A549 (cell line): ENCODE measurements around the gene SPATS2. TPM values are rescaled to one million over a fixed set of nuclear protein-coding genes. Genes with fewer than 3 reads are reported as not detected.

Experiments
- ATAC-seq, 2 experiments: fragments of 200-7000 bp in 1 of 2; fragments of >200 bp in 1 of 2; cut with Nextera tagmentation in 1 of 2; cut with Tn5 transposase in 1 of 2; 3 replicates each; pipeline versions ENCODE4 v1.8.0 to v1.9.1; 2018 to 2020; ENCODE audit warnings: mild to moderate bottlenecking in 1 of 2, moderate library complexity in 1 of 2
- CTCF ChIA-PET: fragments of 300-600 bp; sonication (Branson Sonifier 250); formaldehyde crosslinking; extraction: SDS; loops from one replicate; lab custom pipeline; 2021; ENCODE audit warnings: antibody characterized with exemption, inconsistent platforms; lab: Yijun Ruan, JAX
- POLR2A ChIA-PET: fragments of 350-600 bp; formaldehyde crosslinking; extraction: SDS; loops from one replicate; lab custom pipeline; 2021; ENCODE audit warnings: antibody characterized with exemption, inconsistent platforms; lab: Yijun Ruan, JAX
- DNase-seq, 2 experiments: peaks; one replicate each; pipeline versions ENCODE4 v3.0.0 to v3.0.0-alpha.2; 2011 to 2016; ENCODE audit warnings: low read depth in 1 of 2, low spot score in 1 of 2
- FAIRE-seq: peaks from 2 replicates; lab custom pipeline; 2011; peaks lifted over from hg19 to GRCh38; lab: Jason Lieb, UNC
- H3K27ac ChIP-seq, 2 experiments: fragments of >200 bp; sonication (Bioruptor Twin); formaldehyde crosslinking; 3 replicates each; pipeline ENCODE4 v1.5.1; 2016 to 2017
- H3K4me1 ChIP-seq: fragments of >200 bp; sonication (Bioruptor Twin); formaldehyde crosslinking; 3 replicates; pipeline ENCODE4 v1.6.1; 2016
- H3K4me2 ChIP-seq: fragments of >200 bp; sonication (Bioruptor Twin); formaldehyde crosslinking; 3 replicates; pipeline ENCODE4 v1.6.1; 2016
- H3K4me3 ChIP-seq: fragments of >200 bp; sonication (Bioruptor Twin); formaldehyde crosslinking; 3 replicates; pipeline ENCODE4 v1.5.1; 2016
- H3K9me3 ChIP-seq: fragments of >200 bp; sonication (Bioruptor Twin); formaldehyde crosslinking; 3 replicates; pipeline ENCODE4 v1.6.1; 2016
- BCL3 ChIP-seq: fragments of >200 bp; sonication (Bioruptor Twin); formaldehyde crosslinking; IDR thresholded peaks from 3 replicates; pipeline ENCODE4 v1.6.1; 2016
- CHD2 ChIP-seq: fragments of 150-350 bp; IDR thresholded peaks from 2 replicates; pipeline ENCODE4 v1.6.1; 2014; ENCODE audit warnings: low read length; ENCODE audit not compliant: partially characterized antibody
- CTCF ChIP-seq: fragments of >200 bp; sonication (Bioruptor Twin); formaldehyde crosslinking; IDR thresholded peaks from 3 replicates; pipeline ENCODE4 v1.5.1; 2016
- E2F6 ChIP-seq: IDR thresholded peaks from 2 replicates; pipeline ENCODE4 v1.6.1; 2012; ENCODE audit warnings: low read depth, borderline replicate concordance
- ELK1 ChIP-seq: fragments of 150-350 bp; IDR thresholded peaks from 2 replicates; pipeline ENCODE4 v1.6.1; 2014; ENCODE audit warnings: low read depth, mild to moderate bottlenecking, low read length
- EP300 ChIP-seq, 2 experiments: fragments of >200 bp; sonication (Bioruptor Twin); formaldehyde crosslinking; IDR thresholded peaks; 2 replicates in 1 of 2; 3 replicates in 1 of 2; pipeline ENCODE4 v1.6.1; 2016 to 2017
- FOSB ChIP-seq: fragments of 250-450 bp; sonication (Bioruptor Pico); IDR thresholded peaks from 2 replicates; pipeline ENCODE4 v1.5.0; 2020; ENCODE audit warnings: mild to moderate bottlenecking, moderate library complexity
- HOXB5 ChIP-seq: fragments of 250-450 bp; sonication (Bioruptor Pico); IDR thresholded peaks from 2 replicates; pipeline ENCODE4 v1.5.0; 2020; ENCODE audit warnings: mild to moderate bottlenecking, moderate library complexity
- JUN ChIP-seq, 2 experiments: fragments of >200 bp; sonication (Bioruptor Twin); formaldehyde crosslinking; IDR thresholded peaks; 2 replicates in 1 of 2; 3 replicates in 1 of 2; pipeline ENCODE4 v1.6.1; 2016 to 2017
- KDM5A ChIP-seq: fragments of 200-600 bp; sonication (generic); IDR thresholded peaks from 2 replicates; pipeline ENCODE4 v1.6.1; 2016; ENCODE audit warnings: antibody characterized with exemption, mild to moderate bottlenecking
- MAFK ChIP-seq: fragments of 450-650 bp; IDR thresholded peaks from 2 replicates; pipeline ENCODE4 v1.6.1; 2014; ENCODE audit not compliant: partially characterized antibody
- MAX ChIP-seq: IDR thresholded peaks from 2 replicates; pipeline ENCODE4 v1.6.1; 2012
- MAZ ChIP-seq: fragments of 150-350 bp; IDR thresholded peaks from 2 replicates; pipeline ENCODE4 v1.6.1; 2014; ENCODE audit warnings: antibody characterized with exemption, low read depth, low read length, borderline replicate concordance
- NR3C1 ChIP-seq: fragments of >200 bp; sonication (Bioruptor Twin); formaldehyde crosslinking; IDR thresholded peaks from 3 replicates; pipeline ENCODE4 v1.6.1; 2017
- PHF8 ChIP-seq: fragments of 200-600 bp; sonication (generic); IDR thresholded peaks from 2 replicates; pipeline ENCODE4 v1.6.1; 2016; ENCODE audit warnings: low read depth, mild to moderate bottlenecking, antibody characterized with exemption, moderate library complexity, borderline replicate concordance
- POLR2A ChIP-seq: IDR thresholded peaks from 2 replicates; pipeline ENCODE4 v1.6.1; 2012; ENCODE audit warnings: mild to moderate bottlenecking, low read length
- RAD21 ChIP-seq, 2 experiments: fragments of >200 bp in 1 of 2; sonication (Bioruptor Twin) in 1 of 2; formaldehyde crosslinking in 1 of 2; IDR thresholded peaks in 1 of 2; conservative IDR thresholded peaks in 1 of 2; 2 replicates in 1 of 2; 3 replicates in 1 of 2; pipeline ENCODE4 v1.6.1; 2012 to 2018; ENCODE audit warnings: inconsistent platforms in 1 of 2
- SMC3 ChIP-seq: fragments of >200 bp; sonication (Bioruptor Twin); formaldehyde crosslinking; IDR thresholded peaks from 3 replicates; pipeline ENCODE4 v1.6.1; 2018; ENCODE audit warnings: inconsistent platforms
- SREBF2 ChIP-seq: fragments of 450-650 bp; IDR thresholded peaks from 2 replicates; pipeline ENCODE4 v1.6.1; 2014; ENCODE audit warnings: mild to moderate bottlenecking, moderate library complexity
- WGBS: methylation state at CpG from one replicate; pipeline ENCODE4 v1.1.6; 2017; ENCODE audit errors: missing lambda C conversion rate; 5-methylcytosine and 5-hydroxymethylcytosine counted together
- polyA plus RNA-seq, 4 experiments: library from polyadenylated mRNA; depleted of rRNA in 3 of 4; stranded (reverse); fragments of >200 nt; fragmentation: RNase III in 1 of 4; extraction: RNeasy Plus Mini Kit Qiagen cat#74134 plus additional on column Dnase treatment in 1 of 4; gene quantifications; 2 replicates in 3 of 4; 3 replicates in 1 of 4; pipeline ENCODE4 v1.2.3, GENCODE V29; 2011 to 2017

Gene SPATS2
- polyA plus RNA-seq, 2 of the 4 experiments (the other 2 are of a cell fraction) = 37.7 to 154 TPM

- ChIA-PET CTCF (interaction anchor here (0.5 to 9.5 kb wide), 18 partner anchors 9 to 292 kb away, joined by 3 to 201 read pairs (median 11); partner anchors contain the start of genes C1QL4, PRPH, SPATS2 and TROAP), POLR2A (interaction anchor here (0.6 kb wide), 1 partner anchor 494 kb away, joined by 5 read pairs; the partner anchor contains the start of gene DDX23)
- no peak for TF ChIP-seq MAFK
- Histone ChIP-seq H3K4me2 (peak overlapping the region; percentile 87), H3K27ac (peak overlapping the region; percentile 55 to 86; a peak in 4 of 6 replicates), H3K4me3 (peak overlapping the region; percentile 41), H3K9me3 (no peaks in the 10 kb centered on the region), H3K4me1 (peaks cover 48% of the 10 kb centered on the region)
- WGBS = 75% methylated on average over 60 of the region's 61 CpGs
- ATAC-seq = no peak
- FAIRE-seq = no peak
- no peak for DNase-seq
Measured at GRCh38 chr12:49345825-49346658, 21.2 kb upstream of the SPATS2 start.

- H3K27ac ChIP-seq = peak within 1 kb of the TSS; percentile 80 to 86
- FAIRE-seq (no peak), DNase-seq (peak in 1 of 2 experiments; percentile 37), ATAC-seq (peak in 1 of 2 experiments; percentile 1; a peak in 2 of 6 replicates)
- ChIA-PET POLR2A (interaction anchor here (1.6 kb wide), 1 partner anchor 10 kb away, joined by 3 read pairs; the partner anchor contains the start of gene C1QL4), CTCF (interaction anchor here (0.5 to 9.5 kb wide), 48 partner anchors 10 to 703 kb away, joined by 3 to 201 read pairs (median 6); partner anchors contain the start of genes C1QL4, PRPF40B, PRPH and SPATS2)
- peak within 1 kb of the TSS; percentile 50 for H3K4me3 ChIP-seq
- peaks cover 48% of the 10 kb centered on the region for H3K4me1 ChIP-seq
- WGBS = 44% methylated on average over 42 of the region's 47 CpGs
- no peaks in the 10 kb centered on the region for H3K9me3 ChIP-seq
- TF ChIP-seq PHF8 = no peak
- peak; percentile 77 for TF ChIP-seq E2F6
- no peak for TF ChIP-seq RAD21 (conservative IDR thresholded peaks at IDR 0.05 in 1 of 2, IDR thresholded peaks at IDR 0.05 in 1 of 2)
- H3K4me2 ChIP-seq = peak within 1 kb of the TSS; percentile 87
Measured at GRCh38 chr12:49346659-49347310, 20.5 kb upstream of the SPATS2 start, which contains the start of gene DNAJC22. Gene DNAJC22, plus strand, starts transcription at chr12:49346888. Its CDS starts 1,985 bp downstream, at chr12:49348873.

GRCh38 chr12:49347311-49348193 lies 19.7 kb upstream of the SPATS2 start:
- WGBS = 13% methylated on average over 21 of the region's 37 CpGs
- no peaks in the 10 kb centered on the region for H3K9me3 ChIP-seq
- H3K4me2 ChIP-seq = peak overlapping the region; percentile 82
- POLR2A ChIA-PET = interaction anchor here (1.0 to 2.1 kb wide), 7 partner anchors 11 to 220 kb away, joined by 3 to 11 read pairs (median 5); partner anchors contain the start of genes C1QL4, SPATS2 and TROAP
- TF ChIP-seq MAZ = peak; percentile 92; the same call in 1 of the 2 replicates
- TF ChIP-seq NR3C1 = no peak
- TF ChIP-seq CHD2 = peak; percentile 28
- TF ChIP-seq RAD21 (conservative IDR thresholded peaks at IDR 0.05 in 1 of 2, IDR thresholded peaks at IDR 0.05 in 1 of 2) = peak; percentile 32 to 55; a peak in 4 of 5 replicates
- peak; percentile 70; the same call in 1 of the 3 replicates for TF ChIP-seq BCL3
- no peak for TF ChIP-seq SREBF2
- peak; percentile 72 for TF ChIP-seq MAX
- TF ChIP-seq FOSB (CRISPR knock-in tag) = 0 out of 2 replicates have a peak, but pooled peaks have one; percentile 48
- no peak for TF ChIP-seq HOXB5 (CRISPR knock-in tag)
- TF ChIP-seq ELK1 = no peak
- TF ChIP-seq KDM5A = no peak
- TF ChIP-seq SMC3 = peak; percentile 74
- peak; percentile 80 for TF ChIP-seq PHF8
- TF ChIP-seq CTCF = peak; percentile 98
- peak; percentile 49 to 83; a peak in 3 of 5 replicates for TF ChIP-seq JUN (IDR thresholded peaks at IDR 0.05)
- peak; percentile 44; the same call in 1 of the 2 replicates for TF ChIP-seq E2F6
- peak; percentile 84 for TF ChIP-seq POLR2A
- TF ChIP-seq EP300 (IDR thresholded peaks at IDR 0.05) = no peak
- TF ChIP-seq, all 56 proteins: peak for 12
- ATAC-seq (peak; percentile 84 to 90), DNase-seq (peak; percentile 95 to 98), FAIRE-seq (no peak)
- peaks cover 48% of the 10 kb centered on the region for H3K4me1 ChIP-seq
- H3K27ac ChIP-seq = peak overlapping the region; percentile 80 to 86
- CTCF ChIA-PET = interaction anchor here (0.6 to 9.5 kb wide), 73 partner anchors 10 to 702 kb away, joined by 3 to 201 read pairs (median 4); partner anchors contain the start of genes C1QL4, DHH, PRPF40B and PRPH
- peak overlapping the region; percentile 50 for H3K4me3 ChIP-seq
